ENCODE results near the gene TMEM39B.
A peak's percentile ranks its signal among the peaks of the same experiment; 100 is the strongest.
"Not testable (repeated sequence)": the region's sequence is repeated elsewhere in the genome, so short reads cannot be mapped to it uniquely, and the experiment has no call there.

TMEM39B gene

GRCh38 chr1:32113436-32113835 is 40.7 kb downstream of the TMEM39B start:
- not testable (repeated sequence) for H3K36me3 ChIP-seq (ENCODE audit: control insufficient read depth, insufficient read depth, low read length); H3K9me3 ChIP-seq (ENCODE audit: control insufficient read depth, insufficient read depth, low read length); H3K9ac ChIP-seq (ENCODE audit: low read depth, low read length); H3K4me3 ChIP-seq (ENCODE audit: low read depth, low read length); H3K4me1 ChIP-seq (ENCODE audit: control insufficient read depth, insufficient read depth, low read length); H3K27ac ChIP-seq (ENCODE audit: low read depth, low read length); H3K27me3 ChIP-seq (ENCODE audit: control insufficient read depth, insufficient read depth, low read length)

DNA sequence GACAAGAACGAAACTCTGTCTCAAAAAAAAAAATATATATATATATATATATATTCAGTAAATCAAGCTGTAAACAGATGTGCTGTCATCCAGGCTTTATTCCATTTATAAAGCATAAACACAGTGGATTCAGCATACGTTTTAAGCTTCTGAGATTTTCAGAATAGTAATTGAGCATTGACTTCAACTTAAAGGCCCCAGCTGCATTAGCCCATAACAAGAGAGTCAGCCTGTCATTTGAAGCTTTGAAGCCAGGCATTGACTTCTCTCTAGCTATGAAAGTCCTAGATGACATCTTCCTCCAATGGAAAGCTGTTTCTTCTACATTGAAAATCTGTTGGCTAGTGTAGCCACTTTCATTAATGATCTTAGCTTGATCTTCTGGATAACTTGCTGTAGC is 41.7 kb downstream of the TMEM39B start:
- no peaks in the 10 kb centered on the region for H3K27me3 ChIP-seq (ENCODE audit: control insufficient read depth, insufficient read depth, low read length)
- H3K27ac ChIP-seq (ENCODE audit: low read depth, low read length): no peak overlapping the region
- no peaks in the 10 kb centered on the region for H3K4me1 ChIP-seq (ENCODE audit: control insufficient read depth, insufficient read depth, low read length)
- H3K9ac ChIP-seq (ENCODE audit: low read depth, low read length): no peak overlapping the region
- no peak overlapping the region for H3K4me3 ChIP-seq (ENCODE audit: low read depth, low read length)
- peaks cover 4% of the 10 kb centered on the region; the same call in 1 of the 2 replicates for H3K36me3 ChIP-seq (ENCODE audit: control insufficient read depth, insufficient read depth, low read length)
- no peaks in the 10 kb centered on the region for H3K9me3 ChIP-seq (ENCODE audit: control insufficient read depth, insufficient read depth, low read length)

- Histone ChIP-seq H3K4me3 (ENCODE audit: low read depth, low read length) (no peak overlapping the region), H3K27me3 (ENCODE audit: control insufficient read depth, insufficient read depth, low read length) (no peaks in the 10 kb centered on the region), H3K27ac (ENCODE audit: low read depth, low read length) (no peak overlapping the region), H3K36me3 (ENCODE audit: control insufficient read depth, insufficient read depth, low read length) (peaks cover 4% of the 10 kb centered on the region; the same call in 1 of the 2 replicates), H3K4me1 (ENCODE audit: control insufficient read depth, insufficient read depth, low read length) (no peaks in the 10 kb centered on the region), H3K9me3 (ENCODE audit: control insufficient read depth, insufficient read depth, low read length) (no peaks in the 10 kb centered on the region), H3K9ac (ENCODE audit: low read depth, low read length) (no peak overlapping the region)
These were observed 42.8 kb downstream of the TMEM39B start for GRCh38 chr1:32115496-32115895.

GRCh38 chr1:32116531-32116930 is 43.8 kb downstream of the TMEM39B start:
- H3K27ac ChIP-seq (ENCODE audit: low read depth, low read length): no peak overlapping the region
- no peak overlapping the region for H3K9ac ChIP-seq (ENCODE audit: low read depth, low read length)
- H3K27me3 ChIP-seq (ENCODE audit: control insufficient read depth, insufficient read depth, low read length): no peaks in the 10 kb centered on the region
- peaks cover 4% of the 10 kb centered on the region; the same call in 1 of the 2 replicates for H3K36me3 ChIP-seq (ENCODE audit: control insufficient read depth, insufficient read depth, low read length)
- no peaks in the 10 kb centered on the region for H3K4me1 ChIP-seq (ENCODE audit: control insufficient read depth, insufficient read depth, low read length)
- H3K4me3 ChIP-seq (ENCODE audit: low read depth, low read length): no peak overlapping the region
- H3K9me3 ChIP-seq (ENCODE audit: control insufficient read depth, insufficient read depth, low read length): no peaks in the 10 kb centered on the region

- Histone ChIP-seq H3K9me3 (ENCODE audit: control insufficient read depth, insufficient read depth, low read length) (no peaks in the 10 kb centered on the region), H3K4me1 (ENCODE audit: control insufficient read depth, insufficient read depth, low read length) (peaks cover 6% of the 10 kb centered on the region), H3K27me3 (ENCODE audit: control insufficient read depth, insufficient read depth, low read length) (no peaks in the 10 kb centered on the region), H3K9ac (ENCODE audit: low read depth, low read length) (no peak overlapping the region), H3K4me3 (ENCODE audit: low read depth, low read length) (no peak overlapping the region), H3K27ac (ENCODE audit: low read depth, low read length) (no peak overlapping the region), H3K36me3 (ENCODE audit: control insufficient read depth, insufficient read depth, low read length) (no peaks in the 10 kb centered on the region)
These were observed 49.4 kb downstream of the TMEM39B start for GRCh38 chr1:32122151-32122550.

DNA sequence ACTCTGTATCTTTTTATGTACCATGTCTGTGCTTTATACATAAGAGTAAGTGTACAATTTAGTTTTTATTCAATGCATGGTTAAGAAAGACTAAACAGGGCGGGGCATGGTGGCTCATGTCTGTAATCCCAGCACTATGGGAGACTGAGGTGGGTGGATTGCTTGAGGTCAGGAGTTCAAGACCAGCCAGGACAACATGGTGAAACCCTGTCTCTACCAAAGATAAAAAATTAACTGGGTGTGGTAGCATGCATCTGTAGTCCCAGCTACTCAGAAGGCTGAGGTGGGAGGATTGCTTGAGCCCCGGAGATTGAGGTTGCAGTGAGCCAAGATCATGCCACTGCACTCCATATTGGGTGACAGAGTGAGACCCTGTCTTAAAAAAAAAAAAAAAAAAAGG is 50.6 kb downstream of the TMEM39B start:
- H3K9ac ChIP-seq (ENCODE audit: low read depth, low read length); H3K27ac ChIP-seq (ENCODE audit: low read depth, low read length): not testable (repeated sequence)
- peaks cover 14% of the 10 kb centered on the region for H3K4me1 ChIP-seq (ENCODE audit: control insufficient read depth, insufficient read depth, low read length)

DNA sequence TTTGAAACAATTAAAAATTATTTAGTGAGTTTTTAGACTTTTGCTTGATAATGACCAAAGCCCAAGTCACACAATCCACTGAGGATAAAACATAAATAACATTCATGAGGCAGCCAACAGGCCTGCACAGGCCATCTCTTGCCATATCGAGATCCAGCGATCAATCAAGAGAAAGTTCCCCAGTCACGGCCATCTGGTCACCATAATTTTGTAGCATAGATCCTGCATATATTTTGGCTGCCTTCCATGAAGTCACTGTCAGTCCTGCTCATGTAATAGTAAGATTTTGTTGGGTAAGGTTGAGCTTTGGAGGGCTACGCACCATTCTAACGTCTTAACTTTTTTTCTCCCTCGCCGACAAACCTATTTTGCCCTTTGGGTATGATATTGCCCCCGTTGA is 52.6 kb downstream of the TMEM39B start:
- H3K27ac ChIP-seq (ENCODE audit: low read depth, low read length): no peak overlapping the region
- H3K36me3 ChIP-seq (ENCODE audit: control insufficient read depth, insufficient read depth, low read length): peaks cover 5% of the 10 kb centered on the region; the same call in 1 of the 2 replicates
- no peak overlapping the region for H3K9ac ChIP-seq (ENCODE audit: low read depth, low read length)
- H3K27me3 ChIP-seq (ENCODE audit: control insufficient read depth, insufficient read depth, low read length): no peaks in the 10 kb centered on the region
- H3K4me3 ChIP-seq (ENCODE audit: low read depth, low read length): no peak overlapping the region
- no peaks in the 10 kb centered on the region for H3K9me3 ChIP-seq (ENCODE audit: control insufficient read depth, insufficient read depth, low read length)
- peaks cover 14% of the 10 kb centered on the region for H3K4me1 ChIP-seq (ENCODE audit: control insufficient read depth, insufficient read depth, low read length)

More for the DNA sequence above, 50.6 kb downstream of the TMEM39B start:
- not testable (repeated sequence) for H3K36me3 ChIP-seq (ENCODE audit: control insufficient read depth, insufficient read depth, low read length); H3K27me3 ChIP-seq (ENCODE audit: control insufficient read depth, insufficient read depth, low read length); H3K4me3 ChIP-seq (ENCODE audit: low read depth, low read length); H3K9me3 ChIP-seq (ENCODE audit: control insufficient read depth, insufficient read depth, low read length)

- no peaks in the 10 kb centered on the region for H3K27me3 ChIP-seq (ENCODE audit: control insufficient read depth, insufficient read depth, low read length)
- H3K4me1 ChIP-seq (ENCODE audit: control insufficient read depth, insufficient read depth, low read length): peaks cover 14% of the 10 kb centered on the region
- H3K36me3 ChIP-seq (ENCODE audit: control insufficient read depth, insufficient read depth, low read length): peaks cover 8% of the 10 kb centered on the region; the same call in 1 of the 2 replicates
- no peak overlapping the region for H3K4me3 ChIP-seq (ENCODE audit: low read depth, low read length)
- H3K9ac ChIP-seq (ENCODE audit: low read depth, low read length): no peak overlapping the region
- H3K9me3 ChIP-seq (ENCODE audit: control insufficient read depth, insufficient read depth, low read length): no peaks in the 10 kb centered on the region
- peak overlapping the region; percentile 1 for H3K27ac ChIP-seq (ENCODE audit: low read depth, low read length)
These were observed 54.0 kb downstream of the TMEM39B start for GRCh38 chr1:32126770-32127169.

DNA sequence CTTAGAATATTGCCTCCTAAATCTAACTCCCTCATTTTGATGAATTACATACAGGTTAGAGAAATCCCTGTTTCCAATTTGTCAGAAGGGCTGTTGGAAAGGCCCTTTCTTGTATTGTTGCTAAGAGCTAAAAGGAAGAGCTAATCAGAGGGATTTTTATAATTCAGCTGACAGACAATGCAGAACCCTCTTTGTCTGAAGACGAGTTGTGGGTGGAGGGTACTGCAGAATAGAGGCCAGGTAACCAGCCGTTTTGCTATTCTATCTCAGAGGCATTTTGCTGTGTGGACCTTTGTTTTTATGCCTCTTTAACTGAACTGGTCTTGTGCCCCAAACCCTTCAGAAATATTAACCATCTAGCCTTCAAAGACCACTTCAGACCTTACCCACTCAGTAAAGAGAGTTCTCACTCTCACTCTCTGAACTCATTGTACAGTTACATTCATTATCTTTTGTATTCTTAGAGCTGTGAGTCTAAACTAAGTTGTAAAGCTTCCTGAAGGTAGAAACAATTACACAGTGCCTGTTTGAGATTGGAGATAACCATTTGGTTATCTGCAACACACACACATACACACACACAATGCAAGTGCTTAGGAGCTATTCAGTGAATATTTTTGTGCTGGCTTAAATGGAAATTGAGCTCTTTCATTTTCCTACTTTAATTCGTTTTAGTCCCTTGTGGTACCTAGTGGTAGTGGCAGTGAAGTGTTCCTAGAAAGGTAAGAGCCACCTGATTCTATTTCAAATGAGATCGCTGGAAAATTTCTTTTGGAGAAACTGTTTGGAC is 54.9 kb downstream of the TMEM39B start:
- Histone ChIP-seq H3K27ac (ENCODE audit: low read depth, low read length) (peak overlapping the region; percentile 1), H3K36me3 (ENCODE audit: control insufficient read depth, insufficient read depth, low read length) (peaks cover 8% of the 10 kb centered on the region; the same call in 1 of the 2 replicates), H3K9ac (ENCODE audit: low read depth, low read length) (no peak overlapping the region), H3K9me3 (ENCODE audit: control insufficient read depth, insufficient read depth, low read length) (no peaks in the 10 kb centered on the region), H3K4me1 (ENCODE audit: control insufficient read depth, insufficient read depth, low read length) (peaks cover 14% of the 10 kb centered on the region), H3K4me3 (ENCODE audit: low read depth, low read length) (no peak overlapping the region), H3K27me3 (ENCODE audit: control insufficient read depth, insufficient read depth, low read length) (no peaks in the 10 kb centered on the region)

- Histone ChIP-seq H3K4me1 (ENCODE audit: control insufficient read depth, insufficient read depth, low read length) (peaks cover 14% of the 10 kb centered on the region), H3K9ac (ENCODE audit: low read depth, low read length) (no peak overlapping the region), H3K4me3 (ENCODE audit: low read depth, low read length) (no peak overlapping the region), H3K36me3 (ENCODE audit: control insufficient read depth, insufficient read depth, low read length) (peaks cover 8% of the 10 kb centered on the region; the same call in 1 of the 2 replicates), H3K27ac (ENCODE audit: low read depth, low read length) (no peak overlapping the region), H3K27me3 (ENCODE audit: control insufficient read depth, insufficient read depth, low read length) (no peaks in the 10 kb centered on the region), H3K9me3 (ENCODE audit: control insufficient read depth, insufficient read depth, low read length) (no peaks in the 10 kb centered on the region)
These were observed 55.7 kb downstream of the TMEM39B start for GRCh38 chr1:32128479-32128878.

- H3K9me3 ChIP-seq (ENCODE audit: control insufficient read depth, insufficient read depth, low read length): no peaks in the 10 kb centered on the region
- no peak overlapping the region for H3K9ac ChIP-seq (ENCODE audit: low read depth, low read length)
- no peaks in the 10 kb centered on the region for H3K27me3 ChIP-seq (ENCODE audit: control insufficient read depth, insufficient read depth, low read length)
- no peak overlapping the region for H3K27ac ChIP-seq (ENCODE audit: low read depth, low read length)
- H3K4me3 ChIP-seq (ENCODE audit: low read depth, low read length): no peak overlapping the region
- H3K36me3 ChIP-seq (ENCODE audit: control insufficient read depth, insufficient read depth, low read length): peaks cover 8% of the 10 kb centered on the region; the same call in 1 of the 2 replicates
- H3K4me1 ChIP-seq (ENCODE audit: control insufficient read depth, insufficient read depth, low read length): peaks cover 14% of the 10 kb centered on the region
These were observed 56.2 kb downstream of the TMEM39B start for GRCh38 chr1:32128964-32129363.
